EL (cell line): Measurements from ENCODE around the gene NAV2.

ENCODE experiments used
- DNase-seq: peaks from one replicate; pipeline ENCODE4 v3.0.0-alpha.2; 2016

Gene NAV2

GRCh38 chr11:19785265-19785664 is 72.6 kb downstream of the NAV2 start:
- DNase-seq = no peak

DNA sequence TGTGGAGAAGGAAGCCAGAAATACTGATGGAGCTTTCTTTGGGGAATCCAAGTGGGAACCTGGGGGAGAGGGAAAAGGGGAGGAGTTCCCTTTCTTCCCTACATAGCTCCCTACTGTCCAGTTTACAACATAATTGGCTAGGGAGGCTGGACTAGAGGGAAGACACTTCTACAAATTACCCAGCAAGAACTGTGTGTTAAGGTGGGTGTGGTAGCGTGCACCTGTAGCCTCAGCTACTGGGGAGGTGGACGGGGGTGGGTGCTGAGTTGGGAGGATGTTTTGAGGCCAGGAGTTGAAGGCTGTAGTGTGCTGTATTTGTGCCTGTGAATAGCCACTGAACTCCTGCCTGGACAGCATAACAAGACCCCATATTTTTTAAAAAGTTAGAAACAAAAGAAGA is 74.0 kb downstream of the NAV2 start:
- DNase-seq = no peak

DNA sequence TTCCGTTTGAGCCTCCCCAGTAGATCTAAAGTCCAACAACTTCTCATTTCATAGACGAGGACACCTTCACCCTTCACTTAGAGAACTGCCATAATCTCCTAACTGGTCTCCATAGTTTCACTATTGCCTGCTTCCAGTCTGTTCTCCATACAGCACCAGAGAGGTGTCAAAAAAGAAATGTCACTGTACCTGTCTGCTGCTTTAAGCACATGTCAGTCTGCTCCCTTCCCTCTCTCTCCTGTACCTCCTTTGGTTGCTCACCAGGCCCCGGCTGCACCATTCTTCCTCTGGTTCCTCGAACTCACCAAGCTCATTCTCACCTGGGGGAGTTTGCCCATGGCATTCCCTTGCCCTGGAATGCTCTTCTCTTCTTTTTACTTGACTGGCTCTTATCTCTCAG is 75.8 kb downstream of the NAV2 start:
- DNase-seq = no peak

GRCh38 chr11:19789245-19789644 is 76.6 kb downstream of the NAV2 start:
- no peak for DNase-seq

GRCh38 chr11:19789835-19790710 is 77.4 kb downstream of the NAV2 start:
- peak; percentile 60 for DNase-seq

- DNase-seq = no peak
Measured at GRCh38 chr11:19790831-19791552, 78.4 kb downstream of the NAV2 start.

- no peak for DNase-seq
Measured at GRCh38 chr11:19792510-19792909, 79.9 kb downstream of the NAV2 start.

DNA sequence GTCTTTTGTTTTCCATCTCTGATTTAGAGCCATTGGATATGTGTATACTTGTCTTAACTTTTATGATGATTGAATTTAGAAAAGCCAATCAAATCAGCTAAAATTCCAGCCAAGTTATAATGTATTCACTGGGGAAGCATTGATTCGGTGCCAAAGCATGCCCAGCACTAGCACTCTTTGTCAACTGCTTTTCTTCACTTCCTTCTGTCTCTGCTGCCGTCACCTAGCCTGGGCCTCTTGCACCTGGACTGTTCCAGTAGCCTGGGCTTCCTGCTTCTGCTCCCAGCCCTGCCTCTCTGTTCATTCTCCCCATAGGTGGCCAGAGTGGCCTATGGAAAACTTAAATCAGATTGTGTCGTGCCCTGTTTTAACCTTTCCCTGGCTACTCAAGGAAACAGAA is 80.7 kb downstream of the NAV2 start:
- no peak for DNase-seq

GRCh38 chr11:19794161-19794560 is 81.5 kb downstream of the NAV2 start:
- DNase-seq = no peak

DNA sequence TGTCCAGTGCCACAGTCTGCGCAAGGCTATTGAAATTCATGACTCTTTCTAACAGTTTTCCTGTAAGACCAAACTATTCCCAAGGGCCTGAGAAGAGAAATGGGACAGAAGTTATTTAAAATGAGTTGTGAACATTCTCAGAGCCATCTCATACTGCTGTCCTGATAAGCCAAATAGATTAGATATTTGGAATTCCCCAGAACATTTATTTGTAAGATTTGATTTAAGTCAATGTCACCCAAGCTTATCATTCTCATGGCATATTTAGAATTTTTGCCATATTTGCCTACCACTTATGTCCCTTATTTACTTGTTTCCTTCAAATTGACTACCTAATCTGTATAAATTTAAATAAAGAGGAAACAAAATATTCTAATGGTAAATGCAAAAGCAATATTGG is 82.4 kb downstream of the NAV2 start:
- peak; percentile 6 for DNase-seq

DNA sequence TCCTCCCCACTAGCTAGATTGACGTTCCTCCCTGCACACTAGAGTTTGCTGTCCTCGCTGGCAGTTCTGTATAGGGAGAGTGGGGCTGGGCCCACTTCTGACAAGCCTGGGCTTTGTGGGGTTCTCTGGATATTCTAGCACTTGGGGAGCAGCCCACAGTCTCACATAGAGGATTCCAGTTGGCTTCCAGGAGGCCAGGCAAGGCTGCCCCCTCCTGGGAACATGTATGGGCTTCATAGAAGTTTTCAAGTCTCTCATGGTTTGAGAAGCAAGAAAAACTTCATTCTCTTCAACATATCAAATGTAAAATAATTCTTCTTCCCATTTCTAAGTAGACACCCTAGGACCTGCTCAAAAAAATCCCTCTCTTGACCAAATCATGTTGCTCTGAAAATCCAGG is 87.5 kb downstream of the NAV2 start:
- DNase-seq = peak; percentile 18

DNA sequence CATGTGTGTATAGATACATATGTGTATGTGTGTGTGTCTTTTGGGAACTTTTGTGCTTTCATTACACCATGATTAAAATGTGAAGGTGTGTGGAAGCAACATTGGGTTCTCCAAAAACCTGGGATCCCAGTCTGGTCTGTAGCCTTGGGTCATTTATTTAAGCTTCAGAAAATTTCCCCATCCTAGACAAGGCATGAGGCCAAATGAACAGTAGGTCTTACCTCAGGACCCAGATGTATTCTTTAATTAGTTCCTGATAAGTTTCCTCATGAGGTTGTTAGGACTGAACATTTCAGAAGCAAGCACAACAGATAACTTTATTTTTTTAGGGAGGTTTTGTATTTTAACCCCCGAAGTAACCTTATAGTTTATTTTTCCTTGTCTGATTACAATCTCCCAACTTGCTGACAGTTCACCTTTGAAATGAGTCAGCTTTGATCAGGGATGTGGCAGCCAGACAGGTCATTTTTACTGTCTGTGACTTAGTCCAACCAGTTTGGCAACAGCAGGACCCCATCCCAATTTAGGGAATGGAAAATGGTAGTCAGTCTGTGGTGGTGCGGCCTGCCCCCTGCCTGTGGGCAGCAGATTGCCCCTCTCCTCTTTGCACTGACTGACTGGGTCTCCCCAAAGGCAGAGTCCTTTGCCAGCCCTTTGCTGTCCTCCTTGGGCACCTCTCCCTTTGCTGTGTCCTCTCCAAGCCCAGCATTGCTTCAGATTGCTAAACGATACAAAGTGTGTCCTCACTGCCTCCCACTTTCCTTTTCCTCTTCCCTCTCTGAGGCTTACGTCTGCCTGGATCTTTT is 88.3 kb downstream of the NAV2 start:
- DNase-seq = peak; percentile 8

DNA sequence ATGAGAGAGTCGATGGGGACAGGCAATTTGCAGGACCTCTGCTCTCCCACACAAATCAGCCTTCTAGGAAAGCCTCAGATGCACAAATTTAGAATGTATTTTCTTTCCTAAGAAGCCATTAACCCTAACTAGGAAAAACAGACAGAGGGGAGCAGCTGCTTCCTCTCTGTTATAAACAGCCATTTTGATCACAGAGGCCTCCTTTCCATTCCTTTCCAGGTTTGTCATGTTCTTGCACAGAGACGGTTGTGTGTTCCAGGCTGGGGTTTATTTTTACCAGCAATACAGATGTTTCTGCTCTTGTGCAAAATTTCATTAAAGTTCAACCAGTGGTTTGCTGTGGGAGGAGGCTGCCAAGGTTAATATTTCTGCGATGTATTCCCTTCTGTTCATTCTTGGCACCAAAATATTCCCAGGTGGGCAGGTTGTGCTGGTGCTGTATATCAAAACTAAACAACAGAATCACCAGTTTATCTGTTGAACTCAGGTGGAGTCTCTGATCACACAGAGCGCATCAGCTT is 90.2 kb downstream of the NAV2 start:
- no peak for DNase-seq

DNA sequence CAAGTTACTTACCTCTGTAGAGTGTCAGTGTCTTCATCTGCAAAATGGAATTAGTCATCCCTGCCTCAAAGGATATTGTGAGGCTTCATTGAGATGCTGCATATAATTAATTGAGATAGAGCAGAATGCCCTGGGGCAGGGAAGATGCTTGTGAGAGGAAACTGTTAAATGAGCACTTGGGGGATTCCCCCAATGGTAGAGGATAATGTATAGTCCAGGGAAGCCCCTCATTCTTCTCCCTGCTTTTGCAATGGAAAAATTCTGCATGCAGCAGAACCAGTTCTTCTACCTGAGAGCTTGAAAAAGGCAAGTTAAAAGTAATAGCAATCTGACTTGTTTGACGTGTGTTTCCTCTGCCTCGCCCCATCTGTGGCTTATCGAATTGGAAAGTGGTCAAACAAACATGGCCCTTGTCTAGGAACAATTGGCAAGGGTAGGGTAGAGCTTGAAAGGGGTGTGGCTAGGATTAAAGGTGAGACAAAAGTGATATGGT is 90.9 kb downstream of the NAV2 start:
- peak; percentile 21 for DNase-seq

GRCh38 chr11:19805376-19805775 is 92.7 kb downstream of the NAV2 start:
- DNase-seq = no peak

DNA sequence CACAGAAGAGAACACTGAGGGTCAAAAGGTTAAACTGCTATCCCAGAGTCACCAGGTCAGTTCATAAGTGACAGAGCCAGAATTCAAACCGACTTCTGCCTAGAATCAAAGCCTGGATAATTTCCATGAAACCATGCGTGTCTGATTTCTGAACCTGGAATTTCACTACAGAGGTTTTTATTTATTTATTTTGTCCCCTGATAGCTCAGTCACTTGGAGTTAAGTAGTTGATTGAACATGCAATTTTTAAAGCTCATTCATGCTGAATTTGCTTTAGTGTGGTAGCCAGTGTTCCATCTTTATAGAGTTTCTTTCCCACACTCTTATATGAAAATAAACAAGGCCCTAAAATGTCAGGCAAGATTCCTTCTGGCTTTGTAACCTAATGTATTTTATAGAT is 93.2 kb downstream of the NAV2 start:
- no peak for DNase-seq

DNA sequence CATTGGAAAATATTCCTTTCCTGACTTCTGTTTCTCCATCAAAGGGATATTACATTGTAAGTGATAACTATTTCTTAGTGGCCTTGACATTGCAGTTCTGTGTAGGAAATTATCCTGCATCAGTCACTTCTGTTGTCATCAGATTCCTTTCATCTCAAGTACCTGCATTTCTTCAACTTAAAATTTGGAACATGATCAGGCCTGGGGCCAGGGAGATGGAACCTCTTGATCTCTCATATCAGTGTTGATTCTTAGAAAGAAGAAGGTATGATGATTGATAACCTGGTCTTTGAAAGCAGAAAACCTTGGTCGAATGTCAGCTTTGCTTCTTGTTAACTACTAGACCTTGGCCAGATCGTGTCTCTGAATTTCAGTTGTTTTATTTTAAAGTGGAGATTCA is 93.6 kb downstream of the NAV2 start:
- no peak for DNase-seq

- no peak for DNase-seq
Measured at GRCh38 chr11:19808076-19808911, 95.7 kb downstream of the NAV2 start.

GRCh38 chr11:19810852-19811251 is 98.2 kb downstream of the NAV2 start:
- DNase-seq = no peak

GRCh38 chr11:19811380-19811779 is 98.7 kb downstream of the NAV2 start:
- DNase-seq = no peak

GRCh38 chr11:19812096-19812495 is 99.5 kb downstream of the NAV2 start:
- no peak for DNase-seq

DNA sequence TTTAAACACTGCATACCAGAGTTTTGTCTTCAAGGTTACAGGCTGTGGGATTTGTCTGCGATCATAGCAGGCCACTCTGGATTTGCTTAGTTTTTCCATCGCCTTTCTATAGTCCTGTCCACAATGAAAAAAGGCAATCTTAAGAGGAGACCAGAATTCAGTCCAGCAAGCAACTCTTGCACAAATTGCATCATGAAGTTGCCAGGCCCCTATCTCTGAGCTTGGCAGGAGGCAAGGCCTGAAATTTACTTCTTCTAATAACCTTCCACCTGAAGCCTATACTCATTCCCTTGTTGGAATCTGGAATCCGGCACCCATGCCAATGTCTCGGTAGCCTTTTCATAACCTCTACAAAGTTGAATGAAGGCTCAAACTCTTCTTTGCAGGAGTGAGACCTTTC is 100.1 kb downstream of the NAV2 start:
- DNase-seq = no peak
